ENCODE results near the gene BICD2. TPM values are rescaled to one million over a fixed set of nuclear protein-coding genes. Genes with fewer than 3 reads are reported as not detected.

BICD2 gene
- polyA plus RNA-seq, 3 donors: 27.0 to 32.7 (median 29.8) TPM

- no peak for DNase-seq (ENCODE audit: extremely low read depth in 1 of 11, low read depth in 9 of 11, low spot score in 4 of 11)
Observed at GRCh38 chr9:92759446-92759845, 5.2 kb downstream of the BICD2 start.

GRCh38 chr9:92756792-92757191, 7.8 kb downstream of the BICD2 start:
- DNase-seq (ENCODE audit: extremely low read depth in 1 of 11, low read depth in 9 of 11, low spot score in 4 of 11): no peak

GRCh38 chr9:92754091-92754745, 10.4 kb downstream of the BICD2 start:
- DNase-seq (ENCODE audit: extremely low read depth in 1 of 11, low read depth in 9 of 11, low spot score in 4 of 11): no peak

GRCh38 chr9:92752812-92753404, 11.7 kb downstream of the BICD2 start:
- DNase-seq (ENCODE audit: extremely low read depth in 1 of 11, low read depth in 9 of 11, low spot score in 4 of 11): no peak

GRCh38 chr9:92749934-92750315, 14.7 kb downstream of the BICD2 start:
- no peak for DNase-seq (ENCODE audit: extremely low read depth in 1 of 11, low read depth in 9 of 11, low spot score in 4 of 11)

- no peak for DNase-seq (ENCODE audit: extremely low read depth in 1 of 11, low read depth in 9 of 11, low spot score in 4 of 11)
Observed at GRCh38 chr9:92749071-92749933, 15.3 kb downstream of the BICD2 start.

GRCh38 chr9:92748233-92748497, 16.5 kb downstream of the BICD2 start:
- no peak for DNase-seq (ENCODE audit: extremely low read depth in 1 of 11, low read depth in 9 of 11, low spot score in 4 of 11)

- DNase-seq (ENCODE audit: extremely low read depth in 1 of 11, low read depth in 9 of 11, low spot score in 4 of 11): no peak
Observed at GRCh38 chr9:92747459-92748232, 17.0 kb downstream of the BICD2 start.

- DNase-seq (ENCODE audit: extremely low read depth in 1 of 11, low read depth in 9 of 11, low spot score in 4 of 11): no peak
Observed at GRCh38 chr9:92746567-92747458, 17.8 kb downstream of the BICD2 start.

GRCh38 chr9:92745881-92746280, 18.8 kb downstream of the BICD2 start:
- DNase-seq (ENCODE audit: extremely low read depth in 1 of 11, low read depth in 9 of 11, low spot score in 4 of 11): no peak

GRCh38 chr9:92745331-92745730, 19.3 kb downstream of the BICD2 start:
- DNase-seq (ENCODE audit: extremely low read depth in 1 of 11, low read depth in 9 of 11, low spot score in 4 of 11): no peak

GRCh38 chr9:92740969-92741368, 23.7 kb downstream of the BICD2 start:
- no peak for DNase-seq (ENCODE audit: extremely low read depth in 1 of 11, low read depth in 9 of 11, low spot score in 4 of 11)

- DNase-seq (ENCODE audit: extremely low read depth in 1 of 11, low read depth in 9 of 11, low spot score in 4 of 11): no peak
Observed at GRCh38 chr9:92740446-92740961, 24.1 kb downstream of the BICD2 start.

GRCh38 chr9:92740009-92740408, 24.6 kb downstream of the BICD2 start:
- no peak for DNase-seq (ENCODE audit: extremely low read depth in 1 of 11, low read depth in 9 of 11, low spot score in 4 of 11)

GRCh38 chr9:92739346-92739970, 25.2 kb downstream of the BICD2 start:
- no peak for DNase-seq (ENCODE audit: extremely low read depth in 1 of 11, low read depth in 9 of 11, low spot score in 4 of 11)

- no peak for DNase-seq (ENCODE audit: extremely low read depth in 1 of 11, low read depth in 9 of 11, low spot score in 4 of 11)
Observed at GRCh38 chr9:92738661-92739081, 26.0 kb downstream of the BICD2 start.

GRCh38 chr9:92737611-92738299, 26.9 kb downstream of the BICD2 start:
- no peak for DNase-seq (ENCODE audit: extremely low read depth in 1 of 11, low read depth in 9 of 11, low spot score in 4 of 11)

GRCh38 chr9:92737216-92737606, 27.4 kb downstream of the BICD2 start:
- no peak for DNase-seq (ENCODE audit: extremely low read depth in 1 of 11, low read depth in 9 of 11, low spot score in 4 of 11)

Measured in renal cortex interstitium (tissue), 11 donors.